HEK293 (cell line): ENCODE measurements around the gene ARSB.

Experiments
- CTCF ChIA-PET: fragments of 350-600 bp; formaldehyde crosslinking; extraction: SDS; loops from one replicate; lab custom pipeline; 2021; ENCODE audit warnings: antibody characterized with exemption; lab: Yijun Ruan, JAX
- POLR2A ChIA-PET: fragments of 300-600 bp; formaldehyde crosslinking; extraction: SDS; loops from one replicate; lab custom pipeline; 2020; ENCODE audit warnings: antibody characterized with exemption, inconsistent platforms; lab: Yijun Ruan, JAX
- H3K27ac ChIP-seq: fragments of 200-500 bp; sonication (Bioruptor generic); 2 replicates; pipeline ENCODE4 v1.5.1; 2014; ENCODE audit warnings: low read depth, low read length, control low read depth, inconsistent platforms; ENCODE audit errors: extremely low read depth
- H3K36me3 ChIP-seq, 2 experiments: fragments of 200-500 bp in 1 of 2; sonication (Bioruptor generic) in 1 of 2; 1 replicate in 1 of 2; 2 replicates in 1 of 2; pipeline ENCODE4 v1.5.1; 2014 to 2017; ENCODE audit warnings: inconsistent platforms in 2 of 2, low read length in 2 of 2; ENCODE audit not compliant: control insufficient read depth in 2 of 2, insufficient read depth in 1 of 2
- H3K4me1 ChIP-seq: fragments of 200-500 bp; sonication (Bioruptor generic); 2 replicates; pipeline ENCODE4 v1.5.1; 2014; ENCODE audit warnings: mild to moderate bottlenecking, low read length, inconsistent platforms; ENCODE audit not compliant: control insufficient read depth, insufficient read depth
- H3K4me3 ChIP-seq: 2 replicates; pipeline ENCODE4 v1.5.1; 2011; ENCODE audit warnings: low read depth, mild to moderate bottlenecking, control low read depth, low read length, moderate library complexity
- H3K9me3 ChIP-seq: fragments of 200-500 bp; sonication (Bioruptor generic); 2 replicates; pipeline ENCODE4 v1.5.1; 2014; ENCODE audit warnings: low read depth, low read length, inconsistent platforms; ENCODE audit not compliant: control insufficient read depth, insufficient read depth
- GLI2 ChIP-seq: fragments of 450-650 bp; formaldehyde crosslinking; IDR thresholded peaks from 2 replicates; pipeline ENCODE4; 2017; ENCODE audit warnings: missing biosample characterization, missing genetic modification characterization, low read depth, borderline replicate concordance
- INSM2 ChIP-seq: fragments of 450-650 bp; formaldehyde crosslinking; IDR thresholded peaks from 2 replicates; pipeline ENCODE4 v1.5.1; 2016; ENCODE audit warnings: missing biosample characterization, missing genetic modification characterization
- MEIS1 ChIP-seq: sonication (generic); formaldehyde crosslinking; IDR thresholded peaks from 2 replicates; pipeline ENCODE4 v1.8.1; 2022; ENCODE audit warnings: missing genetic modification reagents, mild to moderate bottlenecking, borderline replicate concordance
- PBX3 ChIP-seq: sonication (generic); formaldehyde crosslinking; IDR thresholded peaks from 2 replicates; pipeline ENCODE4 v1.8.1; 2022; ENCODE audit warnings: mild to moderate bottlenecking, moderate library complexity, missing genetic modification reagents
- PRDM4 ChIP-seq: fragments of 450-650 bp; formaldehyde crosslinking; IDR thresholded peaks from 2 replicates; pipeline ENCODE4 v1.5.1; 2017; ENCODE audit warnings: missing biosample characterization, missing genetic modification characterization
- RBAK ChIP-seq: fragments of 450-650 bp; formaldehyde crosslinking; IDR thresholded peaks from 2 replicates; pipeline ENCODE4 v1.5.1; 2016; ENCODE audit warnings: missing biosample characterization, missing genetic modification characterization
- REPIN1 ChIP-seq: fragments of 450-650 bp; formaldehyde crosslinking; IDR thresholded peaks from 2 replicates; pipeline ENCODE4 v1.5.1; 2017; ENCODE audit warnings: missing biosample characterization, missing genetic modification characterization, low read depth
- TCF7L2 ChIP-seq: IDR thresholded peaks from 2 replicates; pipeline ENCODE4 v1.6.1; 2011; ENCODE audit warnings: low read depth, mild to moderate bottlenecking, inconsistent platforms, low read length, moderate library complexity, borderline replicate concordance
- TSHZ1 ChIP-seq: fragments of 450-650 bp; formaldehyde crosslinking; IDR thresholded peaks from 2 replicates; pipeline ENCODE4 v1.5.1; 2016; ENCODE audit warnings: missing biosample characterization, missing genetic modification characterization, borderline replicate concordance
- ZNF19 ChIP-seq: fragments of 450-650 bp; formaldehyde crosslinking; IDR thresholded peaks from 2 replicates; pipeline ENCODE4; 2016; ENCODE audit warnings: missing biosample characterization, missing genetic modification characterization, low read depth
- ZNF211 ChIP-seq: fragments of 450-650 bp; formaldehyde crosslinking; IDR thresholded peaks from 2 replicates; pipeline ENCODE4 v1.5.1; 2016; ENCODE audit warnings: low read depth, missing biosample characterization, missing genetic modification characterization
- ZNF274 ChIP-seq, 2 experiments: fragments of 200-500 bp in 1 of 2; fragments of 450-650 bp in 1 of 2; sonication (Bioruptor generic) in 1 of 2; formaldehyde crosslinking in 1 of 2; IDR thresholded peaks; 2 replicates each; pipeline versions ENCODE4 v1.5.1 to v1.6.1; 2014 to 2016; ENCODE audit warnings: borderline replicate concordance in 1 of 2, inconsistent platforms in 1 of 2, low read length in 1 of 2, missing biosample characterization in 1 of 2, missing genetic modification characterization in 1 of 2
- ZNF311 ChIP-seq: fragments of 450-650 bp; formaldehyde crosslinking; IDR thresholded peaks from 2 replicates; pipeline ENCODE4 v1.5.1; 2017; ENCODE audit warnings: missing biosample characterization, missing genetic modification characterization, borderline replicate concordance
- ZNF335 ChIP-seq: fragments of 450-650 bp; formaldehyde crosslinking; conservative IDR thresholded peaks from 2 replicates; pipeline ENCODE4 v1.5.1; 2016; ENCODE audit warnings: missing biosample characterization, missing genetic modification characterization
- ZNF398 ChIP-seq: fragments of 450-650 bp; formaldehyde crosslinking; IDR thresholded peaks from 2 replicates; pipeline ENCODE4 v1.5.1; 2017; ENCODE audit warnings: missing biosample characterization, missing genetic modification characterization
- ZNF426 ChIP-seq: fragments of 450-650 bp; formaldehyde crosslinking; IDR thresholded peaks from 2 replicates; pipeline ENCODE4 v1.5.1; 2017; ENCODE audit warnings: missing biosample characterization, missing genetic modification characterization, mild to moderate bottlenecking, inconsistent platforms, moderate library complexity
- ZNF518A ChIP-seq: fragments of 450-650 bp; formaldehyde crosslinking; conservative IDR thresholded peaks from 2 replicates; pipeline ENCODE4 v1.5.1; 2016; ENCODE audit warnings: low read depth, missing biosample characterization, missing genetic modification characterization
- ZNF560 ChIP-seq: fragments of 450-650 bp; formaldehyde crosslinking; IDR thresholded peaks from 2 replicates; pipeline ENCODE4 v1.5.1; 2017; ENCODE audit warnings: missing biosample characterization, missing genetic modification characterization, borderline replicate concordance

The ARSB gene

GRCh38 chr5:78746021-78746770 lies 238.9 kb downstream of the ARSB start:
- CTCF ChIA-PET: no interaction called here

More at GRCh38 chr5:78746021-78746770, 238.9 kb downstream of the ARSB start:
- POLR2A ChIA-PET: interaction anchor here (1.0 kb wide), 1 partner anchor 10 kb away, joined by 3 read pairs; no protein-coding TSS in a partner anchor
- Histone ChIP-seq H3K9me3 (no peaks in the 10 kb centered on the region), H3K36me3 (no peaks in the 10 kb centered on the region), H3K27ac (no peak overlapping the region), H3K4me3 (no peak overlapping the region), H3K4me1 (no peaks in the 10 kb centered on the region)
- no peak for TF ChIP-seq ZNF274 (IDR thresholded peaks at IDR 0.05; ENCODE audit: low read length)
- TF ChIP-seq ZNF274 (tag by site-specific recombination; IDR thresholded peaks at IDR 0.05; ENCODE audit: borderline replicate concordance): no peak
- TF ChIP-seq ZNF335 (tag by site-specific recombination): no peak
- no peak for TF ChIP-seq GLI2
- no peak for TF ChIP-seq TCF7L2
- no peak for TF ChIP-seq RBAK (tag by site-specific recombination)
- no peak for TF ChIP-seq PRDM4
- TF ChIP-seq ZNF19: no peak
- no peak for TF ChIP-seq ZNF311
- no peak for TF ChIP-seq ZNF211 (tag by site-specific recombination)
- TF ChIP-seq ZNF560 (tag by site-specific recombination): no peak
- TF ChIP-seq PBX3 (CRISPR knock-in tag): no peak
- no peak for TF ChIP-seq INSM2 (tag by site-specific recombination)
- TF ChIP-seq ZNF518A (tag by site-specific recombination): no peak
- TF ChIP-seq REPIN1 (tag by site-specific recombination): no peak
- no peak for TF ChIP-seq MEIS1 (CRISPR knock-in tag)
- TF ChIP-seq ZNF398 (tag by site-specific recombination): no peak
- no peak for TF ChIP-seq ZNF426 (tag by site-specific recombination)
- TF ChIP-seq TSHZ1: no peak
